HG03175 (cell line): ENCODE measurements around the gene POLN.

Experiments
- ATAC-seq: cut with Tn5 transposase; IDR thresholded peaks from one replicate; pipeline ENCODE4 v1.9.1; 2021; ENCODE audit warnings: mild to moderate bottlenecking, moderate library complexity; ENCODE audit not compliant: unreplicated experiment

POLN gene

DNA sequence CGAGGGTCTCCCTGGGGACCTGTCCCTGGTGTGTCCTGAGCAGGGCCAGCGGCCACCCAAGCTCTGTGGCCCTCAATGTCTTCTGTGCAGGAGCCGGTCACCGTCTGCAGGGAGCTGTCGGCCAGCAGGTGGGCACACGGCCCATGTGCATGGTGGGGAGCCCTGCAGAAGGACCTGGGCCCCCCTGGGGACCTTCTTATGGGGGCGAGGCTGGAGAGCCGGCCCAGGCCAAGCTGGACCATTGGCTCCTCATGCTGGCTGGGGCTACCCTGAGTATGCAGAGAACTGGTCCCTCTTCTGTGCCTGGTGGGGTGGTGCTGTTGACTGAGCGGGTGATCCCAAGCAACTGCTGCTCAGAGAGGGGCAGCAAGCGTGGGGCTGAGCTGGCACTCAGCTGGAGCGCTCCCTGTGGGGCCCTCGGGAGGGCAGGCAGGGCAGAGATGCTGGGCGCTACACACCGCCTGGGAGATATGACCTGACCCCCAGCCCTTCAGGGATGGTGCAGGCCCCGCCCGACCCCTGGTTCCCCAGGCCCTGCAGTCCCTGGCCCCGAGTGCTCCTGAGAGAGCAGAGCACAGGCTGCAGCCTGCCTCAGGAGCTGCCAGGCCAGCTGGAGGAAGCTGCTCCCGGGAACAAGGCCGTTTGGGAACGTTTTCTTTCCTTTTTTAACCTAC lies 168.0 kb downstream of the POLN start:
- no peak for ATAC-seq

- ATAC-seq = no peak
Measured at GRCh38 chr4:2072971-2073807, 168.7 kb downstream of the POLN start.

GRCh38 chr4:2071912-2072867 lies 169.7 kb downstream of the POLN start:
- ATAC-seq = no peak

DNA sequence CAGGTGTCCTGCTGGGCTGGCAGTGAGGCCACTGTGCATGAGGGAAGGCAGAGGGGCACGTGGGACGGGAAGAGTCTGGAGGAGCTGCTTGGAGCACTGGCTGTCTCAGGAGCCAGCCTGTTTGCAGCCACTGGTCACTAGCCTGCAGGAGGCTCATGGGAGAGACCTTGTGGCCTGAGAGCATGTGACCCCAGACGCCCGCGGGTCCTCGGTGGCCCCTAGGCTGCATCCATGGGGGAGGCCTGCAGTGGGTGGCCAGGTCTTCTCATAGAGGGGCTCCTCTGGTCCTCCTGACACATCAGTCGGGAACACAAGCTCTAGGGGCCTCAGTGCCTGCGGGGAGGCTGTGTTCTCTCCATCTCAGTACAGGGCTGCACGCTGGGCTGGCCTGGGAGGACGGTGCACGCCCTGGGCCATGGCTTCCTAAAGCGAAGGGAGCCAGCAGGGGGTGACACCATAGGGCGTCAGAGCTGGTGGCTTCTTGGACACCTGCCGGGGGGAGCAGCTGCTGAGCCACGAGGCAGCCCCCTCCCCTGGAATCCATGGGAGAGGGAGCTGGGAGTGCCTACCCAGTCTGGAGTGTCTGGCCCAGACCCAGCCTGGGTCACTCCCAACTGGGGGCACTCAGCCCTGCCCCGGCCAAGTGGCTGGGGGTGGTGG lies 170.5 kb downstream of the POLN start:
- ATAC-seq = no peak

- ATAC-seq = no peak
Measured at GRCh38 chr4:2070421-2071251, 171.3 kb downstream of the POLN start.

DNA sequence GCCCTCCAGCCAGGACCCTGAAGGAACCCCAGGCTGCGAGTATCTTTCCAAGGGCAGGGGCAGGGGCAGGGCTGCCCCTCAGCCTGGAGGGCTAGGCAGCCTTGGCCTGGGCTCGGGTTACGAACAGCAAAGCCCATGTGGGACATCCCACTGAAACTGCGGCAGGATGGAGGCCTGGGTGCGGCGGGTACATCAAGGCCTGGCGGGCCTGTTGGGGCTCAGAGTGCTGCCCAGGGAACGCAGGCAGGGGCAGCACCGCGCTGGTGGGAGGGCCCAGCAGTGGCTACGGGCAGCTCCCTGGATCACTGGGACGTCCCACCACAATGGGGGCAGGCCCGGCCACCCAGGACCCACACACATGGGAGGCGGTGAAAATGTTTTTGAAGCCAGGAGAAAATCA lies 171.9 kb downstream of the POLN start:
- no peak for ATAC-seq

DNA sequence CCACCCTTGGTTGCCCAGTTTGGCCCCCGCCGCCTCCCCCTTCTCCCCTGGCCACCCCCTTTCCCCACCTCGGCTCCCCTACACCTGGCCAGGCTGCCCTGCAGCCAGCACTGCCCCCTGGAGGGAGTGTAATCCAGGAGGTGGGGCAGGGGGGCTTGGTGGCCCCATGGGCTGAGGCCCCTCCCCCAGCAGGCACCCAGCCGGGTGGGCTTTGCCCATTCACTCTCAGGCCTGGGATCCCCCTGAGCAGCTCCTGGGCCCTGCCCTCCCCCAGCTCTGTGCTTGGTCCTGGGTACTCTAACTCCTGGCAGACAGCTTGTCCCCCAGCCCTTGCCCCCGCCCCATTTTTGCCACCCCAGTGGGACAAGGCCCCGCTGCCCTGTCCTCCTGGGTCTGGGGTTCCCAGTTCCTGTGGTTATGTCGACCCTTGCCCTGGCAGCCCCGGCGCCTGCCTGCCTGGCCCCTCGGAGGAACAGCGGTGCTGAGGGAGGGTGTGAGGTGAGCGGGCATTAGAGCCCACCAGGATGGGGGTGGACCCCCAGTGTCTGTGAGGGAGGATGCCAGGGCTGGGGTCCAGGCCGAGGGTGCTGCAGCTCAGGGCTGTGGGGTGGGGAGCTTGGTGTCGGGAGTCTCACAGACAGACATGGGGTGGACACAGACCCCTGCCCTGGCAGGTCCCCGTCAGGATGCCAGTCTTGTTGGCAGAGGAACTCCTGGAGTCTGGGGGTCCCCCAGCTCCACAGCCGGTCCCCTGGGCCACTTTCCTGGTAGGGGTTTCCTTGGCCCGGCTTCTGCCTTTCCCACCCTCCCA lies 172.6 kb downstream of the POLN start:
- no peak for ATAC-seq

DNA sequence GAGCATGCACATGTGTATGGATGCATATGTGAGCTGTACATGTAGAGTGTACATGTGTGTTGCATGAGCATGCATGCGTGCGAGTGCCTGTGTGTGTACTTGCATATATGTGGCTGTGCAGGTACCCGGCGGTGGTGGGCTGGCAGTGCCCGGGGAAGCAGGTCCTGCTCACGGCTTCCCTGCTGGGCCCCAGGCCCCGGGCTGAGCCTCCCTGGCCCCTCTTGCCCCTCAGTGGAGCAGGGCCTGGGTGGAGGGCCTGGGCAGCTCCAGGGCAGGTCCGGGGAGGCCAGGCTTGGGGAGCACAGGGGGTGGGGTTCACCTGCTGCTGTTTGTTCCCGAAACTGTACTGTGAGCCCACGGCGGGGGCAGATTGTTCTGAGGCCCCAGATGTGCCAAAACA lies 173.4 kb downstream of the POLN start:
- ATAC-seq = no peak

GRCh38 chr4:2068198-2068470 lies 173.8 kb downstream of the POLN start:
- ATAC-seq = no peak

DNA sequence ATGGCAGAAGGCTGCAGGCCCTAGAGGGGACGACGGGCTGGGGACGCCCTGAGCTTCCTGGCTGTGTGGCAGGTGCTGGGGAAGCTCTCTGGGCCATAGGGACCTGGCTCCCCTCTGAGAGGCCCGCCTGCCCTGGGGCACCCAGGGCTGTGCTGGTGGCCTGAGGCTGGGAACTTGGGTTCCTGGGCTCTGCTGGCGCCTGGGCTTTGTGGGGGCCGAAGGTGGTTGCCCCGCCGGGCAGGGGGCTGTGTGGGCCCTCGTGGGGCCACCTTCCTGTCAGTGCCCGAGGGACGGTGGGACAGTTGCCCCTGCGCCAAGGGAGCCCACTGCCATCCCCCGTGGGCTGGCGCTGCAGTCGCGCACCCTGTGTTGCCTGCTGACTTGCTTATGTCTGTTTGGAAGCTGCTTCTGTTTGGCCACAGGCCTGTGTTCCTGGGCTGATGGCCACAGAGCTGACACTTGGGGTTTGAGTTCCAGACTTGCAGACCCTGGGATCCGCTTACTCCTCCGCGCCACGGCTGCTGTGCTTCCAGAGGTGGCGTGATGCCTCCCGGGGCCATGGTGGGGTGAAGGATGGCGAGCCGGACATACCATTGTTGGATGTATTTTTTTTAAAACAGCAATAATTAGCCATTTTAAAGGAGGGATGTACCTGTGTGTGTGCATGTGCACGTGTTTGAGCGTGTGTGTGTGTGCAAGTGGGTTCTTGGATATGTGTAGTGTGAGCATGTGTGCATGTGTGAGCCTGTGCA lies 174.3 kb downstream of the POLN start:
- ATAC-seq = no peak

- ATAC-seq = no peak
Measured at GRCh38 chr4:2066571-2067445, 175.1 kb downstream of the POLN start.

GRCh38 chr4:2066011-2066551 lies 175.8 kb downstream of the POLN start:
- ATAC-seq = no peak

DNA sequence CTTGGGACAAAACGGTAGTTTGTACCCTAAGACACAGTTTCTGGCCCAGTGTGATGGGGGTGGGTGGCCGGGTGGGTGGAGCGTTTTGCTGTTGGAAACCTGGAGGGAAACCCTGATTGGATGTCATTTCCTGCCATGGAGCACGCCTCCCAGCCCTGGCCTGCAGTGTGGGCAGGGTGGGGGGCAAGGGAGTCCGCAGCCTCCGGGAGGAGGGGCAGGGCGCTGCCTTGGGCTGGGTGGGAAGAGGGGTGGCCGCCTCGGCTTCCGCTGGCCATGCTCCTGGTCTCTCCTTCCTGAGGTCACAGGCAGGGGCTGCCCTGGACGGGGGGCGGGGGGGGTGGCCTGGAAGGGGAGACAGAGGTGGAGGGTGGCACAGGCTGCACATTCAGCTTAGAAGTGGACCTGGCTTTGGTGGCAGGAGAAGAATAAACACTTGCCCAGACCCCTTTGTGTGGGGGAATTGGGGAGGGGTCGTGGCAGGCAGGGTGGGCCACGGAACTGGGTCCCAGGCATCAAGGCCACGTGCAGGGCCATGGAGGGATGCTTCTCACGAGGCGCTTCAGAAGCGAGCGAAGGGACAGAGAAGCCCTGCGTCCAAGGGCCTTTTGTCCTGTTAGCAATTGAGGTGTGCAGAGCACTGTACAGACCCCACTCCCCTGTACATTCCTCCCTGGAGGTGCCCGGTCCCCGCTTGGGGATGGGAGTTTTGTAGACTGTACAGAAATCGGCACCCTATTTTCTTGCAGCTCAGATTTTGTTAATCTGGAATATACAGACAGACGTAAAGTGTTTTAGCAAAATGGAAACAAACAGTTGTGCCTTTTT lies 176.6 kb downstream of the POLN start:
- ATAC-seq = no peak

GRCh38 chr4:2064276-2064991 lies 177.5 kb downstream of the POLN start:
- no peak for ATAC-seq

GRCh38 chr4:2063557-2064275 lies 178.2 kb downstream of the POLN start:
- no peak for ATAC-seq
